B cell (primary cell): ENCODE data around the gene SYNE2. TPM values are rescaled to one million over a fixed set of nuclear protein-coding genes. Genes with fewer than 3 reads are reported as not detected.

Experiments
- ATAC-seq: fragments of 200-7000 bp; cut with Tn5 transposase; one replicate; pipeline ENCODE4 v1.10.0; 2021; ENCODE audit warnings: low read depth, mild to moderate bottlenecking, moderate number of reproducible peaks, moderate library complexity
- CTCF ChIA-PET: fragments of 350-600 bp; sonication (Branson Sonifier 250); formaldehyde crosslinking; loops from one replicate; lab custom pipeline; 2021; ENCODE audit warnings: antibody characterized with exemption, inconsistent platforms; lab: Charles Lee
- POLR2A ChIA-PET: fragments of 350-600 bp; sonication (Branson Sonifier 250); formaldehyde crosslinking; loops from one replicate; lab custom pipeline; 2021; ENCODE audit warnings: antibody characterized with exemption; lab: Charles Lee
- DNase-seq: peaks from one replicate; pipeline ENCODE4 v3.0.0; 2013
- H2AFZ ChIP-seq: 2 replicates; pipeline ENCODE4 v1.6.1; 2012; ENCODE audit warnings: mild to moderate bottlenecking, low read depth, low read length; ENCODE audit not compliant: insufficient read depth, poor library complexity, severe bottlenecking
- H3K27ac ChIP-seq, 2 donors: 1 replicate in 1 of 2; 2 replicates in 1 of 2; pipeline ENCODE4 v1.5.1; 2012 to 2013; ENCODE audit warnings: low read length in 2 of 2, mild to moderate bottlenecking in 2 of 2, moderate library complexity in 1 of 2
- H3K27me3 ChIP-seq, 4 experiments: fragments of 200-600 bp in 1 of 4; sonication (generic) in 1 of 4; replicated peaks in 1 of 4; 1 replicate in 2 of 4; 2 replicates in 2 of 4; pipeline versions ENCODE4 v1.6.1 to v1.7.0; 2013 to 2016; ENCODE audit warnings: low read length in 3 of 4, mild to moderate bottlenecking in 2 of 4, mixed read lengths in 1 of 4, moderate library complexity in 1 of 4; ENCODE audit not compliant: insufficient read depth in 4 of 4, control insufficient read depth in 3 of 4; ENCODE audit errors: control extremely low read depth in 1 of 4
- H3K36me3 ChIP-seq, 2 experiments: replicated peaks in 1 of 2; 1 replicate in 1 of 2; 2 replicates in 1 of 2; pipeline versions ENCODE4 v1.6.1 to v1.7.1; 2013; ENCODE audit warnings: low read length in 1 of 2; ENCODE audit not compliant: insufficient read depth in 2 of 2, control insufficient read depth in 1 of 2; ENCODE audit errors: control extremely low read depth in 1 of 2, extremely low read depth in 1 of 2
- H3K4me1 ChIP-seq, 2 donors: fragments of 200-600 bp in 1 of 2; sonication (generic) in 1 of 2; 1 replicate in 1 of 2; 2 replicates in 1 of 2; pipeline versions ENCODE4 v1.5.1 to v1.6.1; 2013 to 2017; ENCODE audit warnings: low read length in 2 of 2; ENCODE audit not compliant: control insufficient read depth in 2 of 2, insufficient read depth in 2 of 2
- H3K4me2 ChIP-seq: replicated peaks from 2 replicates; pipeline ENCODE3; 2012; ENCODE audit warnings: mild to moderate bottlenecking, low read depth, low read length; ENCODE audit not compliant: poor library complexity, severe bottlenecking
- H3K4me3 ChIP-seq, 5 experiments: fragments of 200-600 bp in 1 of 5; sonication (generic) in 1 of 5; 1 replicate in 3 of 5; 2 replicates in 2 of 5; pipeline versions ENCODE4 v1.5.1 to v1.7.0; 2011 to 2016; ENCODE audit warnings: low read length in 4 of 5, mild to moderate bottlenecking in 4 of 5, low read depth in 2 of 5, control low read depth in 1 of 5, moderate library complexity in 1 of 5; ENCODE audit not compliant: insufficient read depth in 1 of 5; ENCODE audit errors: control extremely low read depth in 1 of 5, extremely low read depth in 1 of 5
- H3K79me2 ChIP-seq: fragments of 200-600 bp; sonication (generic); one replicate; pipeline ENCODE4 v1.6.0; 2016; ENCODE audit warnings: low read length; ENCODE audit not compliant: control insufficient read depth, insufficient read depth
- H3K9ac ChIP-seq: fragments of 200-600 bp; sonication (generic); 2 replicates; pipeline ENCODE4 v1.6.1; 2017; ENCODE audit warnings: mild to moderate bottlenecking, low read length, moderate library complexity
- H3K9me3 ChIP-seq, 3 donors: one replicate each; pipeline versions ENCODE4 v1.6.1 to v1.7.1; 2013; ENCODE audit warnings: low read length in 2 of 3; ENCODE audit not compliant: control insufficient read depth in 2 of 3, insufficient read depth in 1 of 3; ENCODE audit errors: control extremely low read depth in 1 of 3
- H4K20me1 ChIP-seq: 2 replicates; pipeline ENCODE4 v1.6.0; 2012; ENCODE audit warnings: mild to moderate bottlenecking, low read length; ENCODE audit not compliant: insufficient read depth, control insufficient read depth, poor library complexity, severe bottlenecking
- H3K27ac Mint-ChIP-seq: one replicate; pipeline ENCODE4 v1.8.0; 2021; ENCODE audit warnings: mixed read lengths
- H3K27me3 Mint-ChIP-seq: one replicate; pipeline ENCODE4 v1.8.0; 2021; ENCODE audit warnings: mixed read lengths
- H3K4me1 Mint-ChIP-seq: one replicate; pipeline ENCODE4 v1.8.0; 2021; ENCODE audit warnings: mixed read lengths
- H3K4me3 Mint-ChIP-seq: one replicate; pipeline ENCODE4 v1.8.0; 2021; ENCODE audit warnings: mixed read lengths
- H3K9me3 Mint-ChIP-seq: one replicate; pipeline ENCODE4 v1.8.0; 2022; ENCODE audit warnings: mixed read lengths; ENCODE audit not compliant: insufficient read depth
- CTCF ChIP-seq: fragments of 200-600 bp; IDR thresholded peaks from one replicate; pipeline ENCODE4 v1.8.0; 2022; ENCODE audit warnings: antibody characterized with exemption, mild to moderate bottlenecking
- EZH2 ChIP-seq: IDR thresholded peaks from 2 replicates; pipeline ENCODE4 v1.6.1; 2012; ENCODE audit warnings: borderline replicate concordance, low read depth, mild to moderate bottlenecking, moderate library complexity, low read length; ENCODE audit not compliant: insufficient read depth, poor library complexity, severe bottlenecking
- WGBS: methylation state at CpG from one replicate; pipeline ENCODE4 v1.1.5; 2013; ENCODE audit warnings: missing lambda C conversion rate; ENCODE audit not compliant: insufficient coverage; 5-methylcytosine and 5-hydroxymethylcytosine counted together
- intact Hi-C: fragments of 100-400 bp; cut with micrococcal nuclease; formaldehyde crosslinking; loops from one replicate; pipeline ENCODE4 v1.10.0; 2022
- polyA plus RNA-seq: library from polyadenylated mRNA; depleted of rRNA; stranded (reverse); fragments of >200 nt; gene quantifications from 2 replicates; pipeline ENCODE4 v1.2.3, GENCODE V29; 2012
- total RNA-seq, 2 donors: library from RNA; stranded (reverse); fragments of 120-200 nt in 1 of 2; gene quantifications; 1 replicate in 1 of 2; 2 replicates in 1 of 2; pipeline versions ENCODE4 v1.2.3 to v1.2.4, GENCODE V29; 2013 to 2022

Gene SYNE2
- total and polyA plus RNA-seq, 2 donors (not counting 1 experiment from before 2014, with no cell fraction given): 39.5 to 105 TPM

- no peak overlapping the region for H3K9ac ChIP-seq
- H3K36me3 ChIP-seq: peaks cover 0 to 18% of the 10 kb centered on the region in 2 experiments
- ChIA-PET POLR2A (no interaction called here), CTCF (no interaction called here)
- no peaks in the 10 kb centered on the region for H4K20me1 ChIP-seq
- Mint-ChIP-seq H3K9me3 (no peaks in the 10 kb centered on the region), H3K27ac (no peak overlapping the region), H3K4me3 (no peak overlapping the region), H3K4me1 (no peaks in the 10 kb centered on the region), H3K27me3 (no peaks in the 10 kb centered on the region)
- H3K27me3 ChIP-seq: no peaks in the 10 kb centered on the region
- H3K4me1 ChIP-seq: no peaks in the 10 kb centered on the region
- no peak overlapping the region for H3K4me3 ChIP-seq
- no peak for TF ChIP-seq CTCF
- no peak for TF ChIP-seq EZH2
- DNase-seq (no peak), ATAC-seq (no peak)
- H3K4me2 ChIP-seq: no peak overlapping the region
- no peaks in the 10 kb centered on the region for H3K9me3 ChIP-seq
- no peak overlapping the region for H3K27ac ChIP-seq
- 91% methylated on average over 1 of the region's 2 CpGs for WGBS
- no peak overlapping the region for H2AFZ ChIP-seq
- no peaks in the 10 kb centered on the region for H3K79me2 ChIP-seq
- intact Hi-C loops: no loop called here
Observed at GRCh38 chr14:64125270-64125669, 272.5 kb downstream of the SYNE2 start.

GRCh38 chr14:64126548-64126947 lies 273.7 kb downstream of the SYNE2 start:
- no peak for ATAC-seq
- H2AFZ ChIP-seq: no peak overlapping the region
- no peak overlapping the region for H3K27ac Mint-ChIP-seq

More at GRCh38 chr14:64126548-64126947, 273.7 kb downstream of the SYNE2 start:
- peaks cover 0 to 20% of the 10 kb centered on the region in 2 experiments for H3K36me3 ChIP-seq
- POLR2A ChIA-PET: no interaction called here
- no peaks in the 10 kb centered on the region for H3K9me3 ChIP-seq
- TF ChIP-seq CTCF: no peak
- TF ChIP-seq EZH2: no peak
- CTCF ChIA-PET: no interaction called here
- no peak overlapping the region for H3K27ac ChIP-seq
- Mint-ChIP-seq H3K4me3 (no peak overlapping the region), H3K4me1 (no peaks in the 10 kb centered on the region), H3K27me3 (no peaks in the 10 kb centered on the region), H3K9me3 (no peaks in the 10 kb centered on the region)
- no peak overlapping the region for H3K4me2 ChIP-seq
- no peak overlapping the region for H3K9ac ChIP-seq
- H4K20me1 ChIP-seq: no peaks in the 10 kb centered on the region
- DNase-seq: no peak
- no peaks in the 10 kb centered on the region for H3K27me3 ChIP-seq
- no peaks in the 10 kb centered on the region for H3K79me2 ChIP-seq
- whole genome bisulfite sequencing: 100% methylated on average over 2 of the region's 6 CpGs
- intact Hi-C loops: no loop called here
- no peak overlapping the region for H3K4me3 ChIP-seq
- no peaks in the 10 kb centered on the region for H3K4me1 ChIP-seq
